GM18868 (cell line): ENCODE results near the gene FBXO21.
"Not testable (repeated sequence)": the region's sequence is repeated elsewhere in the genome, so short reads cannot be mapped to it uniquely, and the experiment has no call there.

Experiments
- ATAC-seq: cut with Tn5 transposase; IDR thresholded peaks from one replicate; pipeline ENCODE4 v1.9.1; 2021; ENCODE audit warnings: mild to moderate bottlenecking, moderate library complexity; ENCODE audit not compliant: unreplicated experiment

Gene FBXO21

GRCh38 chr12:117190210-117190781, at the start of gene FBXO21:
FBXO21 (minus strand) TSS chr12:117190470; CDS start chr12:117190456, 14 bp downstream.
- peak; percentile 89 for ATAC-seq

GRCh38 chr12:117236456-117237001, 46.3 kb upstream of the FBXO21 start:
- no peak for ATAC-seq

- ATAC-seq, result no peak
Observed at GRCh38 chr12:117235261-117235660, 45.0 kb upstream of the FBXO21 start.

DNA sequence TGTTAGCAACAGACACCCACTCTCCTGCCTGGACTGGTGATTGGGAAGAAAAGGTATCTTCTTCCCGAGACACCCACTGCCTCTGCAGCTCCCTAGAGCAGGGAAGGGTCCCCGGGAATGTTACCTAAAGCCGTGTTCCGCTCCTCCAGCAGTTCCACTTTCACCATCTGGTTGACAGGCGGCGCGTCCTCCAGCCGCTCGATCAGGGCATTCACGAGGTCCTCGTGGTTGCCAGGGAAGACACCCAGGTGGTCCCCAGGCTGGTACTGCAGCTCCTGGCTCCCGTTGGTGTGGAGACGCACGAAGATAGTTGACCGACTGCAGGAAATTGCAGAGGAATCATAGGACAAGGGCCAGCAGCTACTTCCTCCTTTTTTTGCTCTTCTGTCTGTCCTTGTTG, 44.2 kb upstream of the FBXO21 start:
- ATAC-seq, result no peak

DNA sequence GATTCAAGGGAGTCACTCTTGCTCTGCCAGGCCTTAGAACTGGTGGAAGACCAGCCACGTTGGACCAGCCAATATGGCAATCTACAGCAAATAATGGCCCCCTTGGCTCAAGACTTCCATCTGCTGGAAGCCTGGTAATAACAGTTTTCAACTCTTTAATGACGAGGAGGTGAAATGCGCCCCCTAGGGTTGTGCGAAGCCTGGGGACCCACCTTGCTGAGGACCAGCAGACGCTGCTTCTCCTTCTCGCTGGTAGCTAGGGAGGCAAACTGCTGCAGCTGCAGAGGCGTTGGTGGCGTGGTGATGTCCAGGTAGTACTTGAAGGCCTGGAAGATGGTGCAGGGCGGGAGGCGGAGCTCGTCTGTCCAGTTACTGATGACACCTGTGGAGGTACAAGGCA, 41.5 kb upstream of the FBXO21 start:
- no peak for ATAC-seq

GRCh38 chr12:117228239-117228638, 38.0 kb upstream of the FBXO21 start:
- ATAC-seq, result no peak

- no peak for ATAC-seq
Observed at GRCh38 chr12:117227000-117227653, 36.9 kb upstream of the FBXO21 start.

GRCh38 chr12:117226505-117226904, 36.2 kb upstream of the FBXO21 start:
- no peak for ATAC-seq

GRCh38 chr12:117225179-117225578, 34.9 kb upstream of the FBXO21 start:
- no peak for ATAC-seq

DNA sequence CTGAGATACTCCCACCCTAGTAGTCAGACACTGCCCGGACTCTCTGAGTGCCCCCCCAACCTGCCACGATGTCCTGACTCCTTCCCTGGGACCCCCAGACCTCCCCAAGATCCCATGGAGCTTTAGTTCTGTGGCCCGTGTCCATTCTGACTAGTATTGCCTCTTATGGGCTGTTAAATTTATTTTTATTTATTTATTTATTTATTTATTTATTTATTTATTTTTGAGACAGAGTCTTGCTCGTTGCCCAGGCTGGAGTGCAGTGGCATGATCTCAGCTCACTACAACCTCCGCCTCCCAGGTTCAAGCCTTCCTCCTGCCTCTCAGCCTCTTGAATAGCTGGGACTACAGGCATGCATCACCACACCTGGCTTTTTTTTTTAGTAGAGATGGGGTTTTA, 30.7 kb upstream of the FBXO21 start:
- ATAC-seq, result not testable (repeated sequence)

GRCh38 chr12:117218149-117218548, 27.9 kb upstream of the FBXO21 start:
- no peak for ATAC-seq

- peak; percentile 51 for ATAC-seq
Observed at GRCh38 chr12:117216686-117217085, 26.4 kb upstream of the FBXO21 start.

- ATAC-seq, result peak; percentile 65
Observed at GRCh38 chr12:117214797-117215196, 24.5 kb upstream of the FBXO21 start.

- no peak for ATAC-seq
Observed at GRCh38 chr12:117213295-117213808, 23.1 kb upstream of the FBXO21 start.

GRCh38 chr12:117212563-117213190, 22.4 kb upstream of the FBXO21 start:
- ATAC-seq, result peak; percentile 59

GRCh38 chr12:117210266-117210918, 20.1 kb upstream of the FBXO21 start:
- ATAC-seq, result no peak

- ATAC-seq, result no peak
Observed at GRCh38 chr12:117209626-117210025, 19.4 kb upstream of the FBXO21 start.

GRCh38 chr12:117208811-117209455, 18.7 kb upstream of the FBXO21 start:
- no peak for ATAC-seq

DNA sequence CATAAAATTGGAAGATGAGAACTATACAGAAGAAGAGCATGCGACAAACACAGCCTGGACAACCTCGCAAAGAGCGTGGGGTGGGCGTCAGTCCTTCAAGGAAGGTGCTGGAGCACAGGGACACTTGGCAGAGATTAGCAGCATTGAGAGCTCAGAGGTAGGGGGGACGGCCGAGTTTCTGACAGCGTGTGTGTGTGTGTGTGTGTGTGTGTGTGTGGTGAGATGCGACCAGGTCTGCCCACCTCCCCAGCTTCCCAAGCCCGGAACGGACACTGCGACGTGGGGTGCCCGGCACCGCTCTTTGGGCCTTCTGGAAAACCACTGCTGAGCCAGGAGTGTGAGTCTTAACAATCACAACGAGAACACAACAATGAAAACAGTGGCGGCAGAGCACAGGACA, 17.9 kb upstream of the FBXO21 start:
- ATAC-seq, result no peak

DNA sequence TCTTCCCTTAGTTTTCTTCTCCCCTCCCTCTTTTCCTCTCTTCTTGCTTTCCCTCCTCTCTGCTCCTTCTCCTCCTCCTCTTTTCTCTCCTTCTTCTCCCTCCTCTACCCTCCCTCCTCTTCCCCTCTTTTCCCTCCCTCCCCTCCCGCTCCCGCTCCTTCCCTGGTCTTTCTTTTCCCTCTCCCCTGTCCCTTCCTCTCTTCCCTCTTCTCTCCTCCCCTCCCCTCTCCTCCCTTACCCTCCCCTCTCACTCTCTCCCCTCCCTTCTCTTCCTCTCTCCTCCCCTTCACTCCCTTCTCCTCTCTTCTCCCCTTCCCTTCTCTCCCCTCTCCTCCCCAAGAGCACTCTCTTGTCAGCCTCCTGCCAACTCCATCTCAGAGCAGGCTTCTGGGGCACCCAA, 17.4 kb upstream of the FBXO21 start:
- no peak for ATAC-seq

GRCh38 chr12:117202556-117202955, 12.3 kb upstream of the FBXO21 start:
- no peak for ATAC-seq
